Kidney (tissue), 14 donors: ENCODE measurements around the gene HOXA9. TPM values are rescaled to one million over a fixed set of nuclear protein-coding genes. Genes with fewer than 3 reads are reported as not detected.

ENCODE experiments used
- DNase-seq, 5 donors: peaks; one replicate each; pipeline ENCODE4 v3.0.0-alpha.2; 2013 to 2020
- FAIRE-seq: peaks from 2 replicates; lab custom pipeline; 2012; peaks lifted over from hg19 to GRCh38; lab: Jason Lieb, UNC
- H3K27ac ChIP-seq, 2 donors: one replicate each; pipeline ENCODE4 v1.7.0; 2013; ENCODE audit warnings: low read depth in 2 of 2, low read length in 2 of 2, inconsistent platforms in 1 of 2
- H3K27me3 ChIP-seq: one replicate; pipeline ENCODE4 v1.7.1; 2013; ENCODE audit warnings: low read length, inconsistent platforms; ENCODE audit not compliant: control insufficient read depth, insufficient read depth
- H3K36me3 ChIP-seq, 3 donors: one replicate each; pipeline versions ENCODE4 v1.7.0 to v1.7.1; 2013; ENCODE audit warnings: low read length in 3 of 3, control low read depth in 1 of 3, inconsistent platforms in 1 of 3; ENCODE audit not compliant: insufficient read depth in 3 of 3, control insufficient read depth in 2 of 3
- H3K4me1 ChIP-seq, 3 donors: one replicate each; pipeline versions ENCODE4 v1.7.0 to v1.7.1; 2013; ENCODE audit warnings: low read length in 3 of 3, inconsistent platforms in 1 of 3, low read depth in 1 of 3; ENCODE audit not compliant: control insufficient read depth in 2 of 3, insufficient read depth in 2 of 3
- H3K4me3 ChIP-seq, 3 donors: one replicate each; pipeline versions ENCODE4 v1.7.0 to v1.8.1; 2013; ENCODE audit warnings: low read length in 3 of 3, control low read depth in 1 of 3, inconsistent platforms in 1 of 3
- H3K9ac ChIP-seq, 3 donors: one replicate each; pipeline versions ENCODE4 v1.7.0 to v1.7.1; 2013; ENCODE audit warnings: low read length in 3 of 3, control low read depth in 1 of 3, inconsistent platforms in 1 of 3
- H3K9me3 ChIP-seq, 3 donors: one replicate each; pipeline versions ENCODE4 v1.7.0 to v1.7.1; 2013; ENCODE audit warnings: low read length in 3 of 3, control low read depth in 1 of 3, inconsistent platforms in 1 of 3; ENCODE audit not compliant: control insufficient read depth in 2 of 3, insufficient read depth in 1 of 3
- intact Hi-C: fragments of 100-400 bp; cut with DNase I; formaldehyde crosslinking; loops from one replicate; pipeline ENCODE4 v1.11.1; 2022
- polyA plus RNA-seq: library from polyadenylated mRNA; stranded (reverse); fragments of 350-450 nt; fragmentation: Illumina TruSeq; extraction: RNeasy Lipid Tissue Mini Kit (QIAGEN cat#74804); gene quantifications from one replicate; pipeline ENCODE4 v1.2.3, GENCODE V29; 2014; ENCODE audit warnings: low read depth, low replicate concordance; ENCODE audit not compliant: insufficient read depth
- total RNA-seq: library from RNA; stranded (reverse); fragmentation: NEBNext Ultra II Directional; extraction: Animal tissue kit (Norgen Biotek cat#: 25700); gene quantifications from one replicate; pipeline ENCODE4 v1.2.1, GENCODE V29; 2021
- TF ChIP-seq, protein P1 (sequence below): IDR thresholded peaks from 3 replicates; pipeline ENCODE4 v1.5.1; 2012; ENCODE audit warnings: mild to moderate bottlenecking, moderate library complexity, borderline replicate concordance; ENCODE audit not compliant: insufficient read depth; ENCODE audit errors: extremely low read depth
- donor health status: control.
- donor health status: control.
- donor health status: control.
- donor health status: control.
- donor health status: control.
- donor health status: DM: yes; HTN: yes; CAD: no.
- donor health status: Normal renal cell carcinoma (clear cell type).

The HOXA9 gene
- total and polyA plus RNA-seq, 2 donors from 2014 or later: 36.7 to 36.8 TPM

DNA sequence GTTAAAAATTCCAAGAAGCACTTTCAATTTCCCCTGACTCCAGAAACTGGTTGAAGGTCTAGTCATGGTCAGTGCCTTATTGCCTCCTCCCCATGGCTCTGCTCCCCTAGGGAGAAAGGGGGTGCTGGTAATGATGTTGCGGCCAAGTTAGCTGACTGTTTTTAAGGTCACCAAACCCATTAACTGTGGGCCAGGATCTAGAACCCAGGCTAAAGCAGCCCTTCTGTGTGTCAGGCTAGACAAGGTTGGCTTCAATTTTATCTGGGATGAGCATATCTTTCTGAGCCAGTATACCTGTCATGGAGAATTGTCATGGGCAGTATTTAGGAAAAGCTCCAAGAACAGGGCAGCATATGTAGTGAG, 45.7 kb upstream of the HOXA9 start:
- Histone ChIP-seq H3K9ac (no peak overlapping the region), H3K36me3 (no peaks in the 10 kb centered on the region), H3K4me3 (peak overlapping the region in 1 of 3 donors; percentile 32), H3K27me3 (peaks cover 75% of the 10 kb centered on the region), H3K4me1 (peaks cover 0 to 6% (median 0%) of the 10 kb centered on the region in 3 donors), H3K9me3 (no peaks in the 10 kb centered on the region), H3K27ac (no peak overlapping the region)
- intact Hi-C loops: no loop called here
- DNase-seq (no peak), FAIRE-seq (no peak)
- TF ChIP-seq, protein P1, sequence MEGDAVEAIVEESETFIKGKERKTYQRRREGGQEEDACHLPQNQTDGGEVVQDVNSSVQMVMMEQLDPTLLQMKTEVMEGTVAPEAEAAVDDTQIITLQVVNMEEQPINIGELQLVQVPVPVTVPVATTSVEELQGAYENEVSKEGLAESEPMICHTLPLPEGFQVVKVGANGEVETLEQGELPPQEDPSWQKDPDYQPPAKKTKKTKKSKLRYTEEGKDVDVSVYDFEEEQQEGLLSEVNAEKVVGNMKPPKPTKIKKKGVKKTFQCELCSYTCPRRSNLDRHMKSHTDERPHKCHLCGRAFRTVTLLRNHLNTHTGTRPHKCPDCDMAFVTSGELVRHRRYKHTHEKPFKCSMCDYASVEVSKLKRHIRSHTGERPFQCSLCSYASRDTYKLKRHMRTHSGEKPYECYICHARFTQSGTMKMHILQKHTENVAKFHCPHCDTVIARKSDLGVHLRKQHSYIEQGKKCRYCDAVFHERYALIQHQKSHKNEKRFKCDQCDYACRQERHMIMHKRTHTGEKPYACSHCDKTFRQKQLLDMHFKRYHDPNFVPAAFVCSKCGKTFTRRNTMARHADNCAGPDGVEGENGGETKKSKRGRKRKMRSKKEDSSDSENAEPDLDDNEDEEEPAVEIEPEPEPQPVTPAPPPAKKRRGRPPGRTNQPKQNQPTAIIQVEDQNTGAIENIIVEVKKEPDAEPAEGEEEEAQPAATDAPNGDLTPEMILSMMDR: no peak

DNA sequence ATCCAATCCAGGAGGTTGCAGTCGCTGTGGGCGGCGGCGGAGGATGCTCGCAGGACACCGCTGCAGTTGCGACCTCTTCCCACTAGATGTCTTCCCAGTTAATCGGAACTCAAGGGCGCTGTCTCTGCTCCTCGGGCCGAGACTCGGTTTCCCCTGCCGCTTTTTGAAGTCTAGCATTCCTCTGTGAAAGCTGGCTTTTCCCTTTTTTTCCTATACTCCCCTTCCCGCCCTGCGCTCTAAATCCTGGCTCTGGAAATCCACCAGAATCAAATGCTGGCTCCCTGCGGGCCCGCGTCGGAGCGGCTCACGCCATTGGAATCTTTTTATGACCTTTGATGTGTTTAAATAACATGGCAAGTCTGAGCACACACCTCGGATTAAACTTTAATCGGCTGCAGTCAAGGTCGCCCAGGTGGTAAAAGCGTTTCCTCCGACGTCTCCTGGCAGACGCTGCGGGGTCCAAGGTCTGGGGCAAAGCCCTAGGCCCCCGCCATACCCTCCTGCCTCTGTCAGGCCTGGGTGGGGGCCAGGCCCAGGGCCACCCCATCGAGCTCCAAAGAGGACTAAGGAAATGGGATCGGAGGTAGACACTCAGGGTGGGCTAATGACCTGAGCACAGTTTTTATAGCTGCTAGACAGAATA, 45.2 kb upstream of the HOXA9 start:
- H3K9ac ChIP-seq: no peak overlapping the region
- peak overlapping the region in 1 of 3 donors; percentile 32 for H3K4me3 ChIP-seq
- peak in 4 of 5 donors; percentile 63 to 74 (median 66) for DNase-seq
- H3K9me3 ChIP-seq: peaks cover 0 to 3% (median 0%) of the 10 kb centered on the region in 3 donors
- H3K4me1 ChIP-seq: peaks cover 0 to 6% (median 0%) of the 10 kb centered on the region in 3 donors
- TF ChIP-seq, protein P1: peak; percentile 55
- no peak for FAIRE-seq
- intact Hi-C loops: no loop called here
- no peak overlapping the region for H3K27ac ChIP-seq
- peaks cover 79% of the 10 kb centered on the region for H3K27me3 ChIP-seq
- H3K36me3 ChIP-seq: no peaks in the 10 kb centered on the region

DNA sequence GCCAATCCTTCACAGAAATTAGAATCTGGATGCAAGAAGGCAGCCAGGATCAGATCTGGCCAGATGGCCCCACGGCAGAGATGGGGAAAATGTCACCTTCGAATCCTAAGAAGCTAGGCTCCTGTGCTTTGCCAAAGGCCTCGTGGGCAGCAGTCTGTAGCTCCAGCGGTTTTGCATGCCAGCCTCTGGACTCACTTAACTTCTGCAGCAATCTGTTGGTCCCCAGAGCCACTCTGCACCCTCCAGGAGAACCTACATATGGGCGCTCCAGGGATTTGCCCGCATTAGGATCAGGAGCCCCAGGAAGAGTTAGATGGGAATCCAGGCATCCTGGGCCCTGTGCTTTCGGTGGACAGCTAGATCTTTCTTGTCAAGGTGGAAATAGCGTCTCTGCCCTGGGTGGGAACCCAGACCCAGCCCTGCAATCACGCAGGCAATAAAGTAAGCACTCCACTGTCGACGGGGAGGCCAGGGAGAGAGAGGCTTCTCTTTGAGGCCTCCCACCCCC, 44.6 kb upstream of the HOXA9 start:
- FAIRE-seq (no peak), DNase-seq (no peak)
- Histone ChIP-seq H3K4me1 (peaks cover 0 to 6% (median under 1%) of the 10 kb centered on the region in 3 donors), H3K4me3 (peak overlapping the region in 1 of 3 donors; percentile 32), H3K27me3 (peaks cover 80% of the 10 kb centered on the region), H3K27ac (no peak overlapping the region), H3K36me3 (no peaks in the 10 kb centered on the region), H3K9ac (no peak overlapping the region), H3K9me3 (peaks cover 0 to 4% (median 0%) of the 10 kb centered on the region in 3 donors)
- intact Hi-C loops: loop anchor here (10.0 kb wide), 1 partner anchor 365 kb away; no protein-coding TSS in a partner anchor
- TF ChIP-seq, protein P1: no peak
